22Rv1 (cell line): ENCODE measurements around the gene ATXN1.

ENCODE experiments used
- ZFX ChIP-seq: fragments of 450-650 bp; IDR thresholded peaks from 2 replicates; pipeline ENCODE4 v1.6.1; 2017; ENCODE audit warnings: antibody characterized with exemption, borderline replicate concordance
- TF ChIP-seq, protein P1 (sequence below): fragments of 450-650 bp; IDR thresholded peaks from 2 replicates; pipeline ENCODE4 v1.5.1; 2017; ENCODE audit warnings: mild to moderate bottlenecking

- TF ChIP-seq, protein P1, sequence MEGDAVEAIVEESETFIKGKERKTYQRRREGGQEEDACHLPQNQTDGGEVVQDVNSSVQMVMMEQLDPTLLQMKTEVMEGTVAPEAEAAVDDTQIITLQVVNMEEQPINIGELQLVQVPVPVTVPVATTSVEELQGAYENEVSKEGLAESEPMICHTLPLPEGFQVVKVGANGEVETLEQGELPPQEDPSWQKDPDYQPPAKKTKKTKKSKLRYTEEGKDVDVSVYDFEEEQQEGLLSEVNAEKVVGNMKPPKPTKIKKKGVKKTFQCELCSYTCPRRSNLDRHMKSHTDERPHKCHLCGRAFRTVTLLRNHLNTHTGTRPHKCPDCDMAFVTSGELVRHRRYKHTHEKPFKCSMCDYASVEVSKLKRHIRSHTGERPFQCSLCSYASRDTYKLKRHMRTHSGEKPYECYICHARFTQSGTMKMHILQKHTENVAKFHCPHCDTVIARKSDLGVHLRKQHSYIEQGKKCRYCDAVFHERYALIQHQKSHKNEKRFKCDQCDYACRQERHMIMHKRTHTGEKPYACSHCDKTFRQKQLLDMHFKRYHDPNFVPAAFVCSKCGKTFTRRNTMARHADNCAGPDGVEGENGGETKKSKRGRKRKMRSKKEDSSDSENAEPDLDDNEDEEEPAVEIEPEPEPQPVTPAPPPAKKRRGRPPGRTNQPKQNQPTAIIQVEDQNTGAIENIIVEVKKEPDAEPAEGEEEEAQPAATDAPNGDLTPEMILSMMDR: no peak
- no peak for TF ChIP-seq ZFX
Measured at GRCh38 chr6:16321341-16321710, 439.9 kb downstream of the ATXN1 start.
